A673 (cell line): ENCODE data around the gene HOXC5.

Source experiments
- CTCF ChIP-seq: fragments of 300-800, 200-600 bp; sonication (generic); conservative IDR thresholded peaks from 2 replicates; pipeline ENCODE4 v1.5.1; 2017; ENCODE audit warnings: low read depth, mild to moderate bottlenecking, antibody characterized with exemption, low read length, moderate library complexity, mixed read lengths
- EZH2 ChIP-seq: fragments of 200-600 bp; sonication (generic); IDR thresholded peaks from 2 replicates; pipeline ENCODE4 v1.6.1; 2017; ENCODE audit warnings: borderline replicate concordance, low read depth, mild to moderate bottlenecking, mixed read lengths, antibody characterized with exemption, low read length; ENCODE audit not compliant: poor library complexity, severe bottlenecking

GRCh38 chr12:54045401-54045800 is 12.6 kb downstream of the HOXC5 start:
- TF ChIP-seq CTCF (no peak), EZH2 (no peak)
